UCSD-AML1 (cell line): ENCODE measurements around the gene SH3GL2.
A peak's percentile ranks its signal among the peaks of the same experiment; 100 is the strongest.

Experiments used
- DNase-seq: peaks from one replicate; lab custom pipeline; 2025; ENCODE audit not compliant: unreplicated experiment; lab: John Stamatoyannopoulos, UW

SH3GL2 gene

GRCh38 chr9:17802249-17802857 is 223.5 kb downstream of the SH3GL2 start:
- DNase-seq = no peak

- no peak for DNase-seq
Measured at GRCh38 chr9:17807613-17808282, 228.9 kb downstream of the SH3GL2 start.

- DNase-seq = no peak
Measured at GRCh38 chr9:17810317-17810716, 231.5 kb downstream of the SH3GL2 start.

GRCh38 chr9:17810728-17811571 is 232.1 kb downstream of the SH3GL2 start:
- peak; percentile 6 for DNase-seq

DNA sequence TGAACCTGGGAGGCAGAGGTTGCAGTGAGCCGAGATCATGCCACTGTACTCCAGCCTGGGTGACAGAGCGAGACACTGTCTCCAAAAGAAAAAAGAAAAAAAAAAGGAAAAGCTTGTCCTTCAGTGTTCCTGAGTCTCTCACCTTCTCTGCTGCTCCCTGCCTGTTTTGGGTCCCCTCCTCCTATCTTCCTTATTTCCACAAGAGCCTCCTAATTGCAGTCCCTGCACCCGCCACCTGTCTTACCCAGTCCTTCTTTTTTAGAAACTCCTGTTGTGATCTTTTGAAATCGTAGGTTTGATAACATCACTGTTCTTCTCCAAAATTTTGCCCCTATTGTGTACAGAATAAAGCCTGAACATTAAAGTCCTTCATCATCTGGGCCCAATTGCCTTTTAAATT is 234.9 kb downstream of the SH3GL2 start:
- no peak for DNase-seq

DNA sequence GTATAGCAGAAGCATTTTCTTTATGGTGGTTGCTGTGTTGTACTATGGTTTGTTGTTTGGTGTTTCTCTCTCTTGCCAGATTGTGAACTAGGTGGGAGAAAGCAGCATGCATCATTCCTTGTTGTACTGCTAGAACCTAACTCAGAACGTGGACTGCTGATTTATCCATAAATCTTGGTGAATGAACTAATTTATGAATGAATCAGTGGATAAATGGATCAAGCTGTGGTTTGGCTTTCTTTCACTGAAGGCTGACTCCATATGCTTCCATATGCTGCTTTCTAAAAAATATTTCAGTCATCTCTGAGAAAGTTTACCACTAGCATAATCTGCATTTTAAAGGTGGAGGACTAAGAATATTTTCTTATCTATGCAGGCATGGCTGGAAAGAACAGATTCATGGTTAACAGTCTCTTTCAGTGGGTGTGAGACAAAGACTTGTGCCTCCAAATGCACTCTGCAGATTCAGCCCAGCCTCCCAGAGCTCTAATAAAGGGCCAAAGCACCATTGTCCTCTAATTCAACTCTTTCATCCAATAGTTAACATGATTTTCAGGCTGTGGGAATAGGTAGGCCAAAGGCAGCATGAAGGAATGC is 237.7 kb downstream of the SH3GL2 start:
- DNase-seq = no peak

DNA sequence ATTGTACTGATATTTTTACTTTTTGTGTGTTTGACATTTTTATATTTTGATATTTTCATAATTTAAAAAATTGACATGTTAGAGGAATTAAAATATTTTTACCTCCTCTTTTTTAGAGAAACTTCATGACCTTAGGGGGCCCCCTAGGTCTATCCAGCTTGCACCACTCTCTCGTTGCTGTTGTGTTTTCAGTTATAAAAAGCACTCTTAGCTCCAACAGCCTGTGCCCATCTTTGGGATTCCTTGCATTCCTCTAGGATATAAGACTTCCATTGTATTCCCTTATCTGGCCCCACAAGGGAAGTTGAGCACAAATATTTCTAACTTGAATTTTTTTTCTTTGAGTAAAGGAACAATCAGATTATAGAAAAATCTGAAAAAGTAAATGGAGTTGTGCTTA is 245.3 kb downstream of the SH3GL2 start:
- no peak for DNase-seq

GRCh38 chr9:17824616-17825264 is 245.9 kb downstream of the SH3GL2 start:
- DNase-seq = no peak

DNA sequence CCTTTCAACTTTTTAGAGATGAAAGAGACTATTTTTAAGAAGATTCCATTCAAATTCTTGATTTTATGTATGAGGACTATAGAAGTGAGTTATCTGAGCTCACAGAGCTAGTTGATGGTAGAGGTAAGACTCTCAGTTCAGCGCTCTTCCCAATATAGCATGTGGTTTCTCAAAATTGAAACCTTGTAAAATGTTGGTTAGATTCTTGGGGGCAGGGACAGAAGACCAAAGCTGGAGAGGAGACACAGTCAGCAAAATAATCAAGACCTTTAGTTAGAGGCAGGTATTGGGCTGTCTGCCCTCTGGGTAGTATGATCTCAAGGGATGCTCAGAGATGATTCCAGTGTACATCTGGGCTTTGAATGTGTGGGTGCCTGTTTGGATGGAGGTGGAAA is 246.4 kb downstream of the SH3GL2 start:
- DNase-seq = no peak

- DNase-seq = no peak
Measured at GRCh38 chr9:17829064-17829463, 250.2 kb downstream of the SH3GL2 start.

- DNase-seq = no peak
Measured at GRCh38 chr9:17829812-17830385, 251.0 kb downstream of the SH3GL2 start.

- no peak for DNase-seq
Measured at GRCh38 chr9:17832812-17833211, 253.9 kb downstream of the SH3GL2 start.

DNA sequence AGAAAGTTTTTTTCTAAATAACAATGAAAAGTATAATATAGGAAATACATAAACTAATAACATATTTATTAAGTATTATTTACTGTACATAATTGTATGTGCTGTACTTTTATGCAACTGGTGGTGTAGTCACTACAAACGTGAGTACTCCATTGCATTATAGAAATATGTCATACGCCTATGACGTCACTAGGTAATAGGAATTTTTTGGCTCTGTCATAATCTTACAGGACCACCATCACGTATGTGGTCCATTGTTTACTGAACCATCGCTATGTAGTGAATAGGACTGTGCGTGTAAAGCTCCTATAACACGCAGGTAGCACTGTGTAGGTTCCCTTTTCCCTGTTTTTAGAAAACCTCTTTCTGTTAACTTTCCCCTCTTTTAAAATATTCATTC is 255.0 kb downstream of the SH3GL2 start:
- no peak for DNase-seq

DNA sequence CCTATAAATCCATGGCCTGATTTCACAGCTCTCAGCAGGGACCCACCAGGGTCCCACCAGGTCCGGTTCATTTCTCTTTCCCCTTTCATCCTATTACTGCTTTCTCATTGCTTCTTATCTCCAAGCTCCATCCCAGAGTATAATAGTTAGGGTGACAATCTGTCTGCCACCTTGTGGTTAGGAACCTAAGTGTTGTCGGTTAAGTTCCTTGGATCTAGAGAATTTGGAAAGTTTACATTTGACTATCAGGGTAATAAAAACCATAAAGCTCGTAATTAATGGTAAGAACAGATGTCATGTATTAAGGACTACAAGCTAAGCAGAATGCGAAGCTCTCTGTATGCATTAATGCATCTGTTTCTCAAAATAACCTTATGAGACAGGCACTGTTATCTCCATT is 259.1 kb downstream of the SH3GL2 start:
- no peak for DNase-seq

- DNase-seq = no peak
Measured at GRCh38 chr9:17839776-17840175, 260.9 kb downstream of the SH3GL2 start.

- DNase-seq = no peak
Measured at GRCh38 chr9:17843236-17843635, 264.4 kb downstream of the SH3GL2 start.
